SK-N-SH (cell line): ENCODE data around the gene MRPL19.

Source experiments
- CHD2 ChIP-seq: fragments of 150-350 bp; IDR thresholded peaks from 2 replicates; pipeline ENCODE4 v1.6.1; 2018; ENCODE audit warnings: low read length; ENCODE audit not compliant: partially characterized antibody
- CTCF ChIP-seq: fragments of 200-600 bp; sonication (generic); IDR thresholded peaks from 2 replicates; pipeline ENCODE4 v1.6.1; 2017; ENCODE audit warnings: antibody characterized with exemption, mild to moderate bottlenecking, moderate library complexity
- GABPA ChIP-seq: IDR thresholded peaks from 2 replicates; pipeline ENCODE4 v1.4.0; 2012; ENCODE audit warnings: low read depth, mild to moderate bottlenecking
- MAX ChIP-seq: IDR thresholded peaks from 2 replicates; pipeline ENCODE4 v1.4.0; 2012; ENCODE audit warnings: low read depth
- MXI1 ChIP-seq: IDR thresholded peaks from 2 replicates; pipeline ENCODE4 v1.6.1; 2012; ENCODE audit warnings: mild to moderate bottlenecking, low read depth, low read length, improper control_type of control experiment
- POLR2AphosphoS5 ChIP-seq: IDR thresholded peaks from 2 replicates; pipeline ENCODE4 v1.6.1; 2012; ENCODE audit warnings: low read depth, low read length
- RFX5 ChIP-seq: IDR thresholded peaks from 2 replicates; pipeline ENCODE4 v1.6.1; 2012; ENCODE audit warnings: mild to moderate bottlenecking, improper control_type of control experiment, low read length

GRCh38 chr2:75710220-75710576 is 63.6 kb downstream of the MRPL19 start:
- TF ChIP-seq CTCF: no peak
- no peak for TF ChIP-seq MAX
- no peak for TF ChIP-seq GABPA
- no peak for TF ChIP-seq RFX5
- TF ChIP-seq POLR2AphosphoS5: no peak
- TF ChIP-seq CHD2: no peak
- TF ChIP-seq MXI1: no peak
